HEK293 (cell line): Measurements from ENCODE around the gene FAM229B.

ENCODE experiments used
- BCL11B ChIP-seq: fragments of 450-650 bp; formaldehyde crosslinking; IDR thresholded peaks from 2 replicates; pipeline ENCODE4 v1.5.1; 2016; ENCODE audit warnings: low read depth, missing biosample characterization, missing genetic modification characterization
- ZFHX2 ChIP-seq: fragments of 450-650 bp; formaldehyde crosslinking; conservative IDR thresholded peaks from 2 replicates; pipeline ENCODE4 v1.5.1; 2016; ENCODE audit warnings: missing biosample characterization, missing genetic modification characterization
- ZNF114 ChIP-seq: fragments of 450-650 bp; formaldehyde crosslinking; IDR thresholded peaks from 2 replicates; pipeline ENCODE4 v1.5.0; 2017; ENCODE audit warnings: missing biosample characterization, missing genetic modification characterization
- ZNF121 ChIP-seq: fragments of 450-650 bp; formaldehyde crosslinking; IDR thresholded peaks from 2 replicates; pipeline ENCODE4 v1.5.1; 2016; ENCODE audit warnings: missing biosample characterization, missing genetic modification characterization
- ZNF133 ChIP-seq: fragments of 450-650 bp; formaldehyde crosslinking; IDR thresholded peaks from 2 replicates; pipeline ENCODE4 v1.5.1; 2016; ENCODE audit warnings: missing biosample characterization, missing genetic modification characterization
- ZNF174 ChIP-seq: fragments of 450-650 bp; formaldehyde crosslinking; IDR thresholded peaks from 2 replicates; pipeline ENCODE4 v1.5.0; 2017; ENCODE audit warnings: missing biosample characterization, mild to moderate bottlenecking, missing genetic modification characterization
- ZNF23 ChIP-seq: fragments of 450-650 bp; formaldehyde crosslinking; IDR thresholded peaks from 2 replicates; pipeline ENCODE4 v1.5.1; 2016; ENCODE audit warnings: missing biosample characterization, missing genetic modification characterization, borderline replicate concordance
- ZNF530 ChIP-seq: fragments of 450-650 bp; formaldehyde crosslinking; IDR thresholded peaks from 2 replicates; pipeline ENCODE4 v1.5.1; 2016; ENCODE audit warnings: low read depth, missing biosample characterization, missing genetic modification characterization
- ZNF785 ChIP-seq: fragments of 450-650 bp; formaldehyde crosslinking; IDR thresholded peaks from 2 replicates; pipeline ENCODE4 v1.5.1; 2016; ENCODE audit warnings: missing biosample characterization, missing genetic modification characterization
- TF ChIP-seq, protein P1 (sequence below): fragments of 450-650 bp; formaldehyde crosslinking; IDR thresholded peaks from 2 replicates; pipeline ENCODE4 v1.5.1; 2016; ENCODE audit warnings: missing biosample characterization, missing genetic modification characterization
- TF ChIP-seq, protein P2 (sequence below): fragments of 450-650 bp; formaldehyde crosslinking; IDR thresholded peaks from 2 replicates; pipeline ENCODE4 v1.5.1; 2016; ENCODE audit warnings: missing biosample characterization, missing genetic modification characterization
- TF ChIP-seq, protein P3 (sequence below): sonication (generic); formaldehyde crosslinking; IDR thresholded peaks from 2 replicates; pipeline ENCODE4 v1.8.1; 2022; ENCODE audit warnings: mild to moderate bottlenecking, moderate library complexity, missing genetic modification reagents
- TF ChIP-seq, protein P4 (sequence below): fragments of 450-650 bp; formaldehyde crosslinking; IDR thresholded peaks from 2 replicates; pipeline ENCODE4 v1.5.1; 2016; ENCODE audit warnings: missing biosample characterization, missing genetic modification characterization, borderline replicate concordance
- TF ChIP-seq, protein P5 (sequence below): fragments of 450-650 bp; formaldehyde crosslinking; IDR thresholded peaks from 2 replicates; pipeline ENCODE4 v1.5.1; 2016; ENCODE audit warnings: missing biosample characterization, missing genetic modification characterization

DNA sequence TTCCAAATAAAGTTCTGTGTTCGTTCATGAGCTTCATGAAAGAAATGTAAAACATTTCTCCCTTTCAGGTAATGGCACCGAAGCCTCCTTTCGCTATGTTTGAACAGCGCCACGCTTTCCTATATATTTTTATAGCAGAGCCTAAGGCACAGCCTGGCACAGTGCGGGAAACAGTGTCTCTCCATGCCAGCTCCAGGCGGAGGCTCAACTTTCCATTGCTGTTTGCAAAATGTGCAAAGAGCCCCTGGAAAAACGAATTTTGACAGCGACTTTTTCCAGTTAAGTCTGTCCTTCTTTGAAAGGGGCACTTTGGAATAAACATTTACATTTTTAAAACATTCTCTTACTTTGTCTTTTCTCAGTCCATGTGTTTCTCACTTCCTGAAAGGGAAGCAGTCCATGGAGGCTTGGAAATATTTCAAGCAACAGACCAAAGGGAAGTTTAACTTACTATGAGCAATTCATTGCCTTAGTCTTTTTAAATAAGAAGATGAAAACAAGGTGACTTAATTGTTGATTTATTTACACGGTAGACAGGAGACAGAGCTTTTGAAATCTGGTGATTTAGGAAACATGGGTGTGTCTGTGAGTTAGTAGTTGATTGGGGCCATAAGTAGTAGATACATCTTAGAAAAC is 32.7 kb upstream of the FAM229B start:
- TF ChIP-seq, protein P1, sequence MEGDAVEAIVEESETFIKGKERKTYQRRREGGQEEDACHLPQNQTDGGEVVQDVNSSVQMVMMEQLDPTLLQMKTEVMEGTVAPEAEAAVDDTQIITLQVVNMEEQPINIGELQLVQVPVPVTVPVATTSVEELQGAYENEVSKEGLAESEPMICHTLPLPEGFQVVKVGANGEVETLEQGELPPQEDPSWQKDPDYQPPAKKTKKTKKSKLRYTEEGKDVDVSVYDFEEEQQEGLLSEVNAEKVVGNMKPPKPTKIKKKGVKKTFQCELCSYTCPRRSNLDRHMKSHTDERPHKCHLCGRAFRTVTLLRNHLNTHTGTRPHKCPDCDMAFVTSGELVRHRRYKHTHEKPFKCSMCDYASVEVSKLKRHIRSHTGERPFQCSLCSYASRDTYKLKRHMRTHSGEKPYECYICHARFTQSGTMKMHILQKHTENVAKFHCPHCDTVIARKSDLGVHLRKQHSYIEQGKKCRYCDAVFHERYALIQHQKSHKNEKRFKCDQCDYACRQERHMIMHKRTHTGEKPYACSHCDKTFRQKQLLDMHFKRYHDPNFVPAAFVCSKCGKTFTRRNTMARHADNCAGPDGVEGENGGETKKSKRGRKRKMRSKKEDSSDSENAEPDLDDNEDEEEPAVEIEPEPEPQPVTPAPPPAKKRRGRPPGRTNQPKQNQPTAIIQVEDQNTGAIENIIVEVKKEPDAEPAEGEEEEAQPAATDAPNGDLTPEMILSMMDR (tag by site-specific recombination): no peak
- TF ChIP-seq ZNF530 (tag by site-specific recombination) (no peak), ZNF785 (tag by site-specific recombination) (no peak), ZNF133 (tag by site-specific recombination) (no peak), BCL11B (tag by site-specific recombination) (no peak), ZNF121 (no peak), ZFHX2 (tag by site-specific recombination) (no peak), ZNF174 (tag by site-specific recombination) (no peak), ZNF23 (tag by site-specific recombination) (no peak), ZNF114 (tag by site-specific recombination) (no peak)
- TF ChIP-seq, protein P2, sequence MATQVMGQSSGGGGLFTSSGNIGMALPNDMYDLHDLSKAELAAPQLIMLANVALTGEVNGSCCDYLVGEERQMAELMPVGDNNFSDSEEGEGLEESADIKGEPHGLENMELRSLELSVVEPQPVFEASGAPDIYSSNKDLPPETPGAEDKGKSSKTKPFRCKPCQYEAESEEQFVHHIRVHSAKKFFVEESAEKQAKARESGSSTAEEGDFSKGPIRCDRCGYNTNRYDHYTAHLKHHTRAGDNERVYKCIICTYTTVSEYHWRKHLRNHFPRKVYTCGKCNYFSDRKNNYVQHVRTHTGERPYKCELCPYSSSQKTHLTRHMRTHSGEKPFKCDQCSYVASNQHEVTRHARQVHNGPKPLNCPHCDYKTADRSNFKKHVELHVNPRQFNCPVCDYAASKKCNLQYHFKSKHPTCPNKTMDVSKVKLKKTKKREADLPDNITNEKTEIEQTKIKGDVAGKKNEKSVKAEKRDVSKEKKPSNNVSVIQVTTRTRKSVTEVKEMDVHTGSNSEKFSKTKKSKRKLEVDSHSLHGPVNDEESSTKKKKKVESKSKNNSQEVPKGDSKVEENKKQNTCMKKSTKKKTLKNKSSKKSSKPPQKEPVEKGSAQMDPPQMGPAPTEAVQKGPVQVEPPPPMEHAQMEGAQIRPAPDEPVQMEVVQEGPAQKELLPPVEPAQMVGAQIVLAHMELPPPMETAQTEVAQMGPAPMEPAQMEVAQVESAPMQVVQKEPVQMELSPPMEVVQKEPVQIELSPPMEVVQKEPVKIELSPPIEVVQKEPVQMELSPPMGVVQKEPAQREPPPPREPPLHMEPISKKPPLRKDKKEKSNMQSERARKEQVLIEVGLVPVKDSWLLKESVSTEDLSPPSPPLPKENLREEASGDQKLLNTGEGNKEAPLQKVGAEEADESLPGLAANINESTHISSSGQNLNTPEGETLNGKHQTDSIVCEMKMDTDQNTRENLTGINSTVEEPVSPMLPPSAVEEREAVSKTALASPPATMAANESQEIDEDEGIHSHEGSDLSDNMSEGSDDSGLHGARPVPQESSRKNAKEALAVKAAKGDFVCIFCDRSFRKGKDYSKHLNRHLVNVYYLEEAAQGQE (tag by site-specific recombination): no peak
- TF ChIP-seq, protein P3, sequence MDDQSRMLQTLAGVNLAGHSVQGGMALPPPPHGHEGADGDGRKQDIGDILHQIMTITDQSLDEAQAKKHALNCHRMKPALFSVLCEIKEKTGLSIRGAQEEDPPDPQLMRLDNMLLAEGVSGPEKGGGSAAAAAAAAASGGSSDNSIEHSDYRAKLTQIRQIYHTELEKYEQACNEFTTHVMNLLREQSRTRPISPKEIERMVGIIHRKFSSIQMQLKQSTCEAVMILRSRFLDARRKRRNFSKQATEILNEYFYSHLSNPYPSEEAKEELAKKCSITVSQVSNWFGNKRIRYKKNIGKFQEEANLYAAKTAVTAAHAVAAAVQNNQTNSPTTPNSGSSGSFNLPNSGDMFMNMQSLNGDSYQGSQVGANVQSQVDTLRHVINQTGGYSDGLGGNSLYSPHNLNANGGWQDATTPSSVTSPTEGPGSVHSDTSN (CRISPR knock-in tag): no peak
- TF ChIP-seq, protein P4, sequence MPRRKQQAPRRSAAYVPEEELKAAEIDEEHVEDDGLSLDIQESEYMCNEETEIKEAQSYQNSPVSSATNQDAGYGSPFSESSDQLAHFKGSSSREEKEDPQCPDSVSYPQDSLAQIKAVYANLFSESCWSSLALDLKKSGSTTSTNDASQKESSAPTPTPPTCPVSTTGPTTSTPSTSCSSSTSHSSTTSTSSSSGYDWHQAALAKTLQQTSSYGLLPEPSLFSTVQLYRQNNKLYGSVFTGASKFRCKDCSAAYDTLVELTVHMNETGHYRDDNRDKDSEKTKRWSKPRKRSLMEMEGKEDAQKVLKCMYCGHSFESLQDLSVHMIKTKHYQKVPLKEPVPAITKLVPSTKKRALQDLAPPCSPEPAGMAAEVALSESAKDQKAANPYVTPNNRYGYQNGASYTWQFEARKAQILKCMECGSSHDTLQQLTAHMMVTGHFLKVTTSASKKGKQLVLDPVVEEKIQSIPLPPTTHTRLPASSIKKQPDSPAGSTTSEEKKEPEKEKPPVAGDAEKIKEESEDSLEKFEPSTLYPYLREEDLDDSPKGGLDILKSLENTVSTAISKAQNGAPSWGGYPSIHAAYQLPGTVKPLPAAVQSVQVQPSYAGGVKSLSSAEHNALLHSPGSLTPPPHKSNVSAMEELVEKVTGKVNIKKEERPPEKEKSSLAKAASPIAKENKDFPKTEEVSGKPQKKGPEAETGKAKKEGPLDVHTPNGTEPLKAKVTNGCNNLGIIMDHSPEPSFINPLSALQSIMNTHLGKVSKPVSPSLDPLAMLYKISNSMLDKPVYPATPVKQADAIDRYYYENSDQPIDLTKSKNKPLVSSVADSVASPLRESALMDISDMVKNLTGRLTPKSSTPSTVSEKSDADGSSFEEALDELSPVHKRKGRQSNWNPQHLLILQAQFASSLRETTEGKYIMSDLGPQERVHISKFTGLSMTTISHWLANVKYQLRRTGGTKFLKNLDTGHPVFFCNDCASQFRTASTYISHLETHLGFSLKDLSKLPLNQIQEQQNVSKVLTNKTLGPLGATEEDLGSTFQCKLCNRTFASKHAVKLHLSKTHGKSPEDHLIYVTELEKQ: no peak
- TF ChIP-seq, protein P5, sequence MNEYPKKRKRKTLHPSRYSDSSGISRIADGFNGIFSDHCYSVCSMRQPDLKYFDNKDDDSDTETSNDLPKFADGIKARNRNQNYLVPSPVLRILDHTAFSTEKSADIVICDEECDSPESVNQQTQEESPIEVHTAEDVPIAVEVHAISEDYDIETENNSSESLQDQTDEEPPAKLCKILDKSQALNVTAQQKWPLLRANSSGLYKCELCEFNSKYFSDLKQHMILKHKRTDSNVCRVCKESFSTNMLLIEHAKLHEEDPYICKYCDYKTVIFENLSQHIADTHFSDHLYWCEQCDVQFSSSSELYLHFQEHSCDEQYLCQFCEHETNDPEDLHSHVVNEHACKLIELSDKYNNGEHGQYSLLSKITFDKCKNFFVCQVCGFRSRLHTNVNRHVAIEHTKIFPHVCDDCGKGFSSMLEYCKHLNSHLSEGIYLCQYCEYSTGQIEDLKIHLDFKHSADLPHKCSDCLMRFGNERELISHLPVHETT (tag by site-specific recombination): no peak
